PC-3 (cell line): ENCODE data around the gene RAB40C. TPM values are rescaled to one million over a fixed set of nuclear protein-coding genes. Genes with fewer than 3 reads are reported as not detected.

Experiments used
- ATAC-seq: fragments of 200-7000 bp; cut with Tn5 transposase; 2 replicates; pipeline ENCODE4 v1.9.1; 2020; ENCODE audit warnings: mild to moderate bottlenecking, moderate library complexity
- BruUV-seq: library from RNA; stranded (reverse); fragments of 400-500 nt; replicated peaks from 2 replicates; lab custom pipeline; 2021; lab: Mats Ljungman, UMichigan
- CTCF ChIA-PET: fragments of 300-600 bp; sonication (Branson Sonifier 250); formaldehyde crosslinking; loops from one replicate; lab custom pipeline; 2022; ENCODE audit warnings: antibody characterized with exemption; lab: Charles Lee
- POLR2A ChIA-PET: fragments of 300-600 bp; sonication (Branson Sonifier 250); formaldehyde crosslinking; loops from one replicate; lab custom pipeline; 2022; ENCODE audit warnings: antibody characterized with exemption; ENCODE audit not compliant: unreplicated experiment; lab: Charles Lee
- DNase-seq: peaks from one replicate; pipeline ENCODE4 v3.0.0-alpha.2; 2015
- H2AFZ ChIP-seq: fragments of 300-600 bp; sonication (generic); 2 replicates; pipeline ENCODE4 v1.6.0; 2016; ENCODE audit warnings: antibody characterized with exemption, low read length
- H3F3A ChIP-seq: fragments of 300-600 bp; sonication (generic); one replicate; pipeline ENCODE4 v1.6.0; 2017; ENCODE audit warnings: antibody characterized with exemption, low read length, control low read depth, mild to moderate bottlenecking; ENCODE audit not compliant: unreplicated experiment
- H3K27ac ChIP-seq: fragments of 300-600 bp; sonication (generic); 2 replicates; pipeline ENCODE4 v1.5.1; 2016; ENCODE audit warnings: mild to moderate bottlenecking, low read length
- H3K27me3 ChIP-seq: fragments of 300-600 bp; sonication (generic); 2 replicates; pipeline ENCODE4 v1.6.1; 2016; ENCODE audit warnings: low read length, mixed read lengths
- H3K36me3 ChIP-seq: fragments of 300-600 bp; sonication (generic); 2 replicates; pipeline ENCODE4 v1.6.1; 2016; ENCODE audit warnings: low read depth, mixed run types, low read length, mixed read lengths
- H3K4me1 ChIP-seq: fragments of 300-600 bp; sonication (generic); 2 replicates; pipeline ENCODE4 v1.5.1; 2016; ENCODE audit warnings: low read length; ENCODE audit not compliant: insufficient read depth
- H3K4me2 ChIP-seq: fragments of 300-600 bp; sonication (generic); 2 replicates; pipeline ENCODE4 v1.6.0; 2016; ENCODE audit warnings: low read length
- H3K4me3 ChIP-seq: fragments of 300-600 bp; sonication (generic); 2 replicates; pipeline ENCODE4 v1.5.1; 2016; ENCODE audit warnings: mild to moderate bottlenecking, low read length, mixed read lengths
- H3K79me2 ChIP-seq: fragments of 300-600 bp; sonication (generic); 2 replicates; pipeline ENCODE4 v1.6.1; 2017; ENCODE audit warnings: low read length, mixed read lengths
- H3K9ac ChIP-seq: fragments of 300-600 bp; sonication (generic); 2 replicates; pipeline ENCODE4 v1.6.0; 2016; ENCODE audit warnings: mild to moderate bottlenecking, low read length
- H3K9me2 ChIP-seq: fragments of 300-600 bp; sonication (generic); replicated peaks from 2 replicates; pipeline ENCODE4 v1.6.1; 2016; ENCODE audit warnings: mixed run types, low read length, mixed read lengths
- H3K9me3 ChIP-seq: fragments of 300-600 bp; sonication (generic); 2 replicates; pipeline ENCODE4 v1.6.1; 2016; ENCODE audit warnings: low read length, mixed read lengths
- H4K20me1 ChIP-seq: fragments of 300-600 bp; sonication (generic); 2 replicates; pipeline ENCODE4 v1.6.1; 2016; ENCODE audit warnings: low read length, mixed read lengths
- EZH2 ChIP-seq: fragments of 300-600 bp; sonication (generic); IDR thresholded peaks from one replicate; pipeline ENCODE4 v1.6.1; 2017; ENCODE audit warnings: antibody characterized with exemption, mild to moderate bottlenecking, low read length; ENCODE audit not compliant: unreplicated experiment
- EZH2phosphoT487 ChIP-seq: fragments of 300-600 bp; sonication (generic); IDR thresholded peaks from 2 replicates; pipeline ENCODE4 v1.6.1; 2018; ENCODE audit warnings: mild to moderate bottlenecking, antibody characterized with exemption, low read length, borderline replicate concordance
- intact Hi-C: fragments of 100-400 bp; cut with micrococcal nuclease; formaldehyde crosslinking; loops from 2 replicates; pipeline ENCODE4 v1.9.0; 2023
- total RNA-seq: library from RNA; depleted of rRNA; stranded (reverse); fragments of >200 nt; gene quantifications from 2 replicates; pipeline ENCODE4 v1.2.3, GENCODE V29; 2014
- TF ChIP-seq, protein P1 (sequence below): fragments of 300-600 bp; sonication (generic); conservative IDR thresholded peaks from 2 replicates; pipeline ENCODE4 v1.5.1; 2017; ENCODE audit warnings: antibody characterized with exemption, low read depth, mild to moderate bottlenecking, low read length

Gene RAB40C
- total RNA-seq, 1 experiment from 2014 or later = 19.5 TPM

DNA sequence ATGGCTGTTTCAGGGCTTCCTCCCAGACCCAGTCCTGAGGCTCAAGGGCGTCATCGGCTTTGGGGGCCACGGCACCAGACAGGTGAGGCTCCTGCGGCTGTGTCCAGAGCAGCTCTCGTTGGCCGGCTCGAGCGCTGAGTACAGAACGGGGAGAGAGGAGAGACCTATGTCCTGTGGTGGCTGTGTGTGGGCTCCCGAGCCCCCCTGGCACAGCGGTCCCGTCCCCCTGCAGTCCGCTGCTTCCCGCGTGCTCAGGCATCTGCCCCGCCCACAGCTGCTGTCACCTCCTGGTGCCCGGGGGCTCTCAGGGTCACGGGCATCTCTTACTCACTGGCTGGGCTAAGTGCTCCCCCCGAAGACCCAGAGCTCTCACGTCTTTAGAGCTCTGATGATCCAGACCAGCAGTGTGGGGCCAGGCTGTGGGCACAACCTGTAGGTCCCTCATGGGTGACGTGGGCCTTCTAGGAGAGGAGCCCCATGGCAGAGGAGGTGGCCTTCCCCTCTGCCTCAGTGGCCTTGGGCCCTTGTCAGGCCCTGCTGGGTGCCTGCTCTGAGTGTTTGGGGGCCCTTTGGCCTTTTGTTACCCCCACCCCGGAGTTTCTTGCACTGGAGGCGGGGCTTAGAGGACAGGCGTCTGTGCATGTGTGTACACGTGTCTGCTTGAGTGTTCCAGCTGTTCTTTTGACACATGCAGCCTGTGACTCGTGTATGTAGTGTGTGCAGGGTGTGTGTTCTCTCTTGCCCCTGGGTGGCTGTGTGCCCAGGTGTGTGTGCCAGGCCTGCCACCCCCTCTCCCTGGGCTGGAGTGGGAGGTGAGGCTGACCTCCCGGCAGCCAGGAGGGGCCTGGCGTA is 62.8 kb downstream of the RAB40C start:
- TF ChIP-seq, protein P1, sequence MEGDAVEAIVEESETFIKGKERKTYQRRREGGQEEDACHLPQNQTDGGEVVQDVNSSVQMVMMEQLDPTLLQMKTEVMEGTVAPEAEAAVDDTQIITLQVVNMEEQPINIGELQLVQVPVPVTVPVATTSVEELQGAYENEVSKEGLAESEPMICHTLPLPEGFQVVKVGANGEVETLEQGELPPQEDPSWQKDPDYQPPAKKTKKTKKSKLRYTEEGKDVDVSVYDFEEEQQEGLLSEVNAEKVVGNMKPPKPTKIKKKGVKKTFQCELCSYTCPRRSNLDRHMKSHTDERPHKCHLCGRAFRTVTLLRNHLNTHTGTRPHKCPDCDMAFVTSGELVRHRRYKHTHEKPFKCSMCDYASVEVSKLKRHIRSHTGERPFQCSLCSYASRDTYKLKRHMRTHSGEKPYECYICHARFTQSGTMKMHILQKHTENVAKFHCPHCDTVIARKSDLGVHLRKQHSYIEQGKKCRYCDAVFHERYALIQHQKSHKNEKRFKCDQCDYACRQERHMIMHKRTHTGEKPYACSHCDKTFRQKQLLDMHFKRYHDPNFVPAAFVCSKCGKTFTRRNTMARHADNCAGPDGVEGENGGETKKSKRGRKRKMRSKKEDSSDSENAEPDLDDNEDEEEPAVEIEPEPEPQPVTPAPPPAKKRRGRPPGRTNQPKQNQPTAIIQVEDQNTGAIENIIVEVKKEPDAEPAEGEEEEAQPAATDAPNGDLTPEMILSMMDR = no peak
- TF ChIP-seq EZH2 (no peak), EZH2phosphoT487 (no peak)
- no peak for DNase-seq
- H3K27ac ChIP-seq = no peak overlapping the region
- no peaks in the 10 kb centered on the region for H3K79me2 ChIP-seq
- no peak overlapping the region for H3K9ac ChIP-seq
- CTCF ChIA-PET = no interaction called here
- POLR2A ChIA-PET = no interaction called here
- H3K4me3 ChIP-seq = no peak overlapping the region
- H4K20me1 ChIP-seq = no peaks in the 10 kb centered on the region
- H3K36me3 ChIP-seq = no peaks in the 10 kb centered on the region
- ATAC-seq = no peak
- intact Hi-C loops = no loop called here
- no peaks in the 10 kb centered on the region for H3K9me2 ChIP-seq
- peaks cover 11% of the 10 kb centered on the region for H3K4me1 ChIP-seq
- H3K9me3 ChIP-seq = no peaks in the 10 kb centered on the region
- H3K4me2 ChIP-seq = no peak overlapping the region
- no peaks in the 10 kb centered on the region for H3K27me3 ChIP-seq
- no peak overlapping the region for H2AFZ ChIP-seq
- no peaks in the 10 kb centered on the region for H3F3A ChIP-seq
- no TSS peak for BruUV-seq

DNA sequence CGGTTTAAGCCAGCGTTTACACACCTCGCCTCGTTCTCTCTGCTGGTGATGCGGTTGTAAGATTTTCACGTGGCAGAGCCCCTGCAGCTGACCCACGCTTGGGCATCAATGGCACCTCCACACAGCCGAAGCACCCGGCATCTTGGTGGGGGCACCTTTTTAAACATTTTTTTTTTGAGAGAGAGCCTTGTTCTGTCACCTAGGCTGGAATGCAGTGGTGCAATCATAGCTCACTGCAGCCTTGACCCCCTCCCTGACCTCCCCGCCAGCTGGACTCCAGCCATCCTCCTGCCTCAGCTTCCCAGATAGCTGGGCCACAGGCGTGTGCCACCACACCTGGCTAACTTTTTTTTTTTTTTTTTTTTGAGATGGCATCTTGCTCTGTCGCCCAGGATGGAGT is 64.2 kb downstream of the RAB40C start:
- Histone ChIP-seq H3K4me2 (no peak overlapping the region), H4K20me1 (no peaks in the 10 kb centered on the region), H3K27me3 (no peaks in the 10 kb centered on the region), H3K9me2 (no peaks in the 10 kb centered on the region), H3K4me1 (peaks cover 5% of the 10 kb centered on the region; the same call in 1 of the 2 replicates), H3K4me3 (no peak overlapping the region), H3K9ac (no peak overlapping the region), H3K27ac (no peak overlapping the region), H3F3A (no peaks in the 10 kb centered on the region), H2AFZ (no peak overlapping the region), H3K36me3 (no peaks in the 10 kb centered on the region), H3K9me3 (no peaks in the 10 kb centered on the region), H3K79me2 (no peaks in the 10 kb centered on the region)
- no peak for ATAC-seq
- no peak for DNase-seq
- POLR2A ChIA-PET = no interaction called here
- no peak for TF ChIP-seq EZH2phosphoT487
- TF ChIP-seq, protein P1 = no peak
- TF ChIP-seq EZH2 = no peak
- CTCF ChIA-PET = no interaction called here
- no TSS peak for BruUV-seq
- intact Hi-C loops = no loop called here

GRCh38 chr16:657487-657886 is 67.6 kb downstream of the RAB40C start:
- H3K4me1 ChIP-seq = peaks cover 5% of the 10 kb centered on the region
- TF ChIP-seq EZH2 = no peak
- no peak for TF ChIP-seq EZH2phosphoT487
- H3K9me3 ChIP-seq = no peaks in the 10 kb centered on the region
- H3K9ac ChIP-seq = no peak overlapping the region
- H3K4me3 ChIP-seq = no peak overlapping the region
- no peak overlapping the region for H3K4me2 ChIP-seq
- H3K27me3 ChIP-seq = no peaks in the 10 kb centered on the region
- ATAC-seq (no peak), DNase-seq (no peak)
- H3K27ac ChIP-seq = no peak overlapping the region
- H3K79me2 ChIP-seq = no peaks in the 10 kb centered on the region
- intact Hi-C loops = no loop called here
- H2AFZ ChIP-seq = no peak overlapping the region
- no TSS peak for BruUV-seq
- H3K36me3 ChIP-seq = no peaks in the 10 kb centered on the region
- POLR2A ChIA-PET = no interaction called here
- no peaks in the 10 kb centered on the region for H3K9me2 ChIP-seq
- H3F3A ChIP-seq = no peaks in the 10 kb centered on the region
- CTCF ChIA-PET = no interaction called here
- H4K20me1 ChIP-seq = no peaks in the 10 kb centered on the region
